GM13977 (cell line): ENCODE measurements around the gene KCNIP1.

Source experiments
- DNase-seq: peaks from one replicate; pipeline ENCODE4 v3.0.0; 2012; ENCODE audit warnings: low spot score
- CTCF ChIP-seq: IDR thresholded peaks from 2 replicates; pipeline ENCODE4 v1.5.1; 2012; ENCODE audit warnings: mild to moderate bottlenecking, control low read depth; ENCODE audit not compliant: insufficient read depth; ENCODE audit errors: extremely low read depth, missing control alignments
- in situ Hi-C: fragments of 300-500 bp; cut with MboI; formaldehyde crosslinking; loops from one replicate; pipeline ENCODE4 v1.12.0; 2022; ENCODE audit warnings: low sequenced_read_pairs, low pct_unique_long_range_greater_than_20kb, mixed read lengths, inconsistent platforms; ENCODE audit not compliant: unreplicated experiment

KCNIP1 gene

GRCh38 chr5:170501931-170502330, 1.9 kb upstream of the KCNIP1 start:
- no peak for TF ChIP-seq CTCF
- in situ Hi-C loops, result no loop called here
- no peak for DNase-seq

GRCh38 chr5:170504616-170505266, 921 bp downstream of the KCNIP1 start:
- DNase-seq, result no peak
- TF ChIP-seq CTCF, result no peak
- in situ Hi-C loops, result no loop called here

GRCh38 chr5:170508036-170508435, 4.2 kb downstream of the KCNIP1 start:
- no peak for TF ChIP-seq CTCF
- DNase-seq, result no peak
- in situ Hi-C loops, result no loop called here

GRCh38 chr5:170508660-170509347, 5.0 kb downstream of the KCNIP1 start:
- TF ChIP-seq CTCF, result no peak
- DNase-seq, result no peak
- in situ Hi-C loops, result no loop called here

GRCh38 chr5:170509348-170509660, 5.5 kb downstream of the KCNIP1 start:
- DNase-seq, result no peak
- TF ChIP-seq CTCF, result no peak
- in situ Hi-C loops, result no loop called here

- DNase-seq, result no peak
- no peak for TF ChIP-seq CTCF
- in situ Hi-C loops, result no loop called here
Observed at GRCh38 chr5:170510126-170510525, 6.3 kb downstream of the KCNIP1 start.
